Ishikawa (cell line): ENCODE data around the gene LAMA3.

ENCODE experiments used
- CEBPB ChIP-seq: IDR thresholded peaks from 2 replicates; pipeline ENCODE4 v1.6.1; 2012
- CREB1 ChIP-seq: IDR thresholded peaks from 2 replicates; pipeline ENCODE4 v1.6.1; 2012; ENCODE audit warnings: low read depth
- EGR1 ChIP-seq: IDR thresholded peaks from 2 replicates; pipeline ENCODE4 v1.6.1; 2012
- EP300 ChIP-seq: IDR thresholded peaks from 2 replicates; pipeline ENCODE4 v1.6.1; 2012; ENCODE audit warnings: borderline replicate concordance
- FOXM1 ChIP-seq: IDR thresholded peaks from 2 replicates; pipeline ENCODE4 v1.6.1; 2012; ENCODE audit warnings: low read depth, borderline replicate concordance
- MAX ChIP-seq: IDR thresholded peaks from 2 replicates; pipeline ENCODE4 v1.6.1; 2012
- NFIC ChIP-seq: IDR thresholded peaks from 2 replicates; pipeline ENCODE4 v1.6.1; 2012
- RAD21 ChIP-seq: IDR thresholded peaks from 2 replicates; pipeline ENCODE4 v1.6.1; 2012; ENCODE audit warnings: low read depth
- REST ChIP-seq: IDR thresholded peaks from 2 replicates; pipeline ENCODE4 v1.6.1; 2012; ENCODE audit warnings: low read depth, mild to moderate bottlenecking
- TAF1 ChIP-seq: IDR thresholded peaks from 2 replicates; pipeline ENCODE4 v1.6.1; 2012; ENCODE audit warnings: low read depth, mild to moderate bottlenecking
- TCF12 ChIP-seq: IDR thresholded peaks from 2 replicates; pipeline ENCODE4 v1.6.1; 2012; ENCODE audit warnings: low read depth
- TEAD4 ChIP-seq: IDR thresholded peaks from 2 replicates; pipeline ENCODE4 v1.6.1; 2012
- YY1 ChIP-seq: IDR thresholded peaks from 2 replicates; pipeline ENCODE4 v1.6.1; 2012; ENCODE audit warnings: low read depth
- ZBTB7A ChIP-seq: IDR thresholded peaks from 2 replicates; pipeline ENCODE4 v1.6.1; 2012; ENCODE audit warnings: low read depth
- TF ChIP-seq, protein P1 (sequence below): IDR thresholded peaks from 2 replicates; pipeline ENCODE4 v1.6.1; 2012

Gene LAMA3

DNA sequence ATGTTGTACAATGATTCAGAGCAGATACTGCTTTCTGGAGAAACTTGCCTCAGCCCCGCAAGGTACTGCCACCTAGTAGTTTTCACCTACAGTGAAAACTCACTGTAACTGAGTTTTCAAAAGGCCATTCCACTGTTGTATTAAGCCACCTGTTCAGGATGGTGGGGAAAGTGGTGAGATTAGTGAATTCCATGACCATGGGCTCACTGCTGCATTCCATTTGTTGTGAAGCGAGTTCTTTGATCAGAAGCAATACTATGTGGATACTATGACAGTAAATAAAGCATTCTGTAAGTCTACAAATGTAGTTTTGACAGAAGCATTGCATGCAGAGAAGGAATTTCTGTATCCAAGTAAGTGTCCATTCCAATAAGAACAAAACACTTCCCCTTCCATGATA is 113.6 kb downstream of the LAMA3 start:
- TF ChIP-seq TAF1 (no peak), FOXM1 (no peak), CREB1 (no peak)
- TF ChIP-seq, protein P1, sequence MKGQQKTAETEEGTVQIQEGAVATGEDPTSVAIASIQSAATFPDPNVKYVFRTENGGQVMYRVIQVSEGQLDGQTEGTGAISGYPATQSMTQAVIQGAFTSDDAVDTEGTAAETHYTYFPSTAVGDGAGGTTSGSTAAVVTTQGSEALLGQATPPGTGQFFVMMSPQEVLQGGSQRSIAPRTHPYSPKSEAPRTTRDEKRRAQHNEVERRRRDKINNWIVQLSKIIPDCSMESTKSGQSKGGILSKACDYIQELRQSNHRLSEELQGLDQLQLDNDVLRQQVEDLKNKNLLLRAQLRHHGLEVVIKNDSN = no peak

DNA sequence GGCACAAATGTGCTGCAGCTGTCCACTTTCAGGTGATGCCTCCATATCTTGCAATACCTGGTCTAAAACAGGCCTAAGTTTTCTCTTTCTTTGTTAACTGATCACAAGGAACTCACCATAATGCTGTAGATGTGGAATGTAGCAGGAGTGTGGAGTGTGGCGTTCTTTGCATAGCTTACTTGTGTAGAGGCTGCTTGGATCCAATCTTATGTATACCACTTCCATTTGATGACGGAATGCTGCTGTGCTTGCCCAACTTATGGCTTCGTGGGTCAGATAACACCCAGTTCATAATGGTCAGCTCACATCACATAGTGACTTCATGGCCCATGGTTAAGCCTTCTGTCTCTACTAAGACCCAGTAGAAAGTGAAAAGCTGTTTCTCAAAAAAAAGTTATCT is 114.5 kb downstream of the LAMA3 start:
- TF ChIP-seq, protein P1 = no peak
- TF ChIP-seq REST (no peak), EP300 (no peak), CEBPB (no peak), TAF1 (no peak)

DNA sequence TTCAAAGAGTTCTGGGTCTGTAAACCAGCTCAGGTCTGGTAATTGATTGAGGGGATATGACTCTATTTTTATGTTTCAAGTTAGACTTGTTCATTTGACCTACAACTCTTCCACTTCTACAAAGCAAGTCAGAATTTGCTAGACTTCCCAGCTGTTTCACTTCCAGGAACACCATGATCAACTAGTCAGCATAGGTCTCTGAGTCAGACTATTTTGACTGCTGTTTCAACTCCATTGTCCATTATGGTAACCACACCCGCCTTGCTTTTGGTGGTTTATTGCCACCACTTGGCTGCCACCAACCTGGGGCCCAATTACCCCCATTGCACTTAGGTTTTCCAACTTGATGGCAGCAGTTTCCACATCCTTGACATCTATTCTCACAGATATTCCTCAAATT is 116.6 kb downstream of the LAMA3 start:
- no peak for TF ChIP-seq CEBPB
- no peak for TF ChIP-seq FOXM1
- no peak for TF ChIP-seq CREB1
- TF ChIP-seq MAX = no peak
- TF ChIP-seq EP300 = no peak
- TF ChIP-seq REST = no peak
- no peak for TF ChIP-seq TAF1
- TF ChIP-seq, protein P1 = no peak
- no peak for TF ChIP-seq YY1
- no peak for TF ChIP-seq ZBTB7A
- TF ChIP-seq TCF12 = no peak
- no peak for TF ChIP-seq NFIC
- no peak for TF ChIP-seq TEAD4
- TF ChIP-seq RAD21 = no peak
- no peak for TF ChIP-seq EGR1

- TF ChIP-seq ZBTB7A = no peak
- TF ChIP-seq FOXM1 = no peak
- TF ChIP-seq EGR1 = no peak
- no peak for TF ChIP-seq TCF12
- no peak for TF ChIP-seq TAF1
- no peak for TF ChIP-seq RAD21
- TF ChIP-seq, protein P1 = no peak
- TF ChIP-seq NFIC = no peak
- TF ChIP-seq YY1 = no peak
- no peak for TF ChIP-seq EP300
- no peak for TF ChIP-seq CEBPB
- TF ChIP-seq MAX = no peak
- no peak for TF ChIP-seq REST
- no peak for TF ChIP-seq CREB1
- no peak for TF ChIP-seq TEAD4
Measured at GRCh38 chr18:23809415-23809814, 120.2 kb downstream of the LAMA3 start.
